Measurements from ENCODE around the gene FAM32A.

FAM32A gene

DNA sequence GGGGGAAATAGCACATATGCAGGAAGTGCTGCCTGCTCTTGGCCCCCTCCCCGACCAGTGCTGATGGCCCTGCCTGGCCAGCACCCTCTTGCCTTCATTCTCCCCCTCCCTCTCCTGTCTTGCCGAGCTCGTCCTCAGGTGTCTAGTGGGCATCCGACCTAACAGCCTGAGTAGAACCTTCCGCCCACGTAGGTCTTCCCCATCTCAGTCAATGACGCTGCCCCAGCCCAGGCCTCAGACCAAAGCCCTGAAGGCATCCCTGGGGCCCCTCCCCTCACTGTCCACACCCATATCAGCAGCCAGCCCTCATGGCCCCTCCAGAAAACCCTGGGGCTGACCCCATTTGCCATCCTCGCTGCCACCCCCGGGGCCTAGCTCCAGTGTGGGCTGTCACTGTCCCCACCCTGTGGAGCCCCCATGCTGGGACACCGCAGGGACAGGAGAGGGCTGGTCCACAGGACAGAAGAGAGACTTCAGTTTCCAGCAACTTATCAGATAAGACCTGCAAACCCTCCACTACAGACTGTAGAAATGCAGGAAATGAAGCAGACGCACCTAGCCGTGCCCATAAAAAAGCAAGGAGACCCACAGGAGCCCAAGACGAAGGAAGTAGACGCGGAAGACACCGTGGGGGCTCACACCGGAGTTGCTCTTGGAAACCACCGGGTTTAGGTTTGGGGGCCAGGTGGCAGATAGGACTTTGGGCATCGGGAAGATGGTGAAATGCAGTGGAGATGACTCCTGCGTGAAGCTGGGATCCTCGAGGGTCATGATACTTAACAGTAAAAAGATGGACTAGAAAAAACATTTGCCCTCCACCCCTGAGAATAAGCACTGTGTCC lies 50.8 kb downstream of the FAM32A start:
- H3K9me3 ChIP-seq (ENCODE audit: control insufficient read depth, low read length): no peaks in the 10 kb centered on the region
- no peak for DNase-seq (ENCODE audit: low read depth)
- H3K36me3 ChIP-seq (ENCODE audit: control insufficient read depth, insufficient read depth, low read length, severe bottlenecking): peaks cover 55% of the 10 kb centered on the region

More for the DNA sequence above, 50.8 kb downstream of the FAM32A start:
- no peak overlapping the region for H3K4me3 ChIP-seq (ENCODE audit: low read length)
- no peak overlapping the region for H3K9ac ChIP-seq (ENCODE audit: low read length)
- no peaks in the 10 kb centered on the region for H3K4me1 ChIP-seq (ENCODE audit: control insufficient read depth, insufficient read depth, low read length)
- H3K27me3 ChIP-seq (replicated peaks; ENCODE audit: control insufficient read depth, insufficient read depth, low read length): no peaks in the 10 kb centered on the region

Data from adipocyte (in vitro differentiated cells).